HUES64 (cell line): ENCODE results near the gene C9orf50.

Experiments used
- H3K27ac ChIP-seq: 2 replicates; pipeline ENCODE4 v1.7.0; 2013; ENCODE audit warnings: low read depth, low read length, inconsistent platforms
- H3K27me3 ChIP-seq: 2 replicates; pipeline ENCODE4 v1.6.1; 2013; ENCODE audit warnings: mild to moderate bottlenecking, low read length; ENCODE audit not compliant: insufficient read depth
- H3K36me3 ChIP-seq: 2 replicates; pipeline ENCODE4 v1.6.1; 2013; ENCODE audit warnings: mild to moderate bottlenecking, low read length; ENCODE audit not compliant: insufficient read depth
- H3K4me1 ChIP-seq: 2 replicates; pipeline ENCODE4 v1.6.1; 2013; ENCODE audit warnings: mild to moderate bottlenecking, low read length, moderate library complexity; ENCODE audit not compliant: insufficient read depth
- H3K4me3 ChIP-seq: 2 replicates; pipeline ENCODE4 v1.5.1; 2013; ENCODE audit warnings: mild to moderate bottlenecking, low read length, moderate library complexity
- H3K9ac ChIP-seq: 2 replicates; pipeline ENCODE4 v1.6.1; 2013; ENCODE audit warnings: mild to moderate bottlenecking, low read depth, low read length
- H3K9me3 ChIP-seq: 2 replicates; pipeline ENCODE4 v1.6.1; 2013; ENCODE audit warnings: low read depth, low read length; ENCODE audit not compliant: insufficient read depth
- WGBS: fragments of 150-250, 120-280 bp; methylation state at CpG from one replicate; pipeline ENCODE4 v1.1.7; 2013; ENCODE audit warnings: missing lambda C conversion rate; 5-methylcytosine and 5-hydroxymethylcytosine counted together

The C9orf50 gene

GRCh38 chr9:129615407-129616285, 5.3 kb downstream of the C9orf50 start:
- H3K36me3 ChIP-seq = no peaks in the 10 kb centered on the region
- no peak overlapping the region for H3K27ac ChIP-seq
- no peak overlapping the region for H3K9ac ChIP-seq
- no peak overlapping the region for H3K4me3 ChIP-seq
- H3K4me1 ChIP-seq = no peaks in the 10 kb centered on the region; the same call in 1 of the 2 replicates
- 91% methylated on average over 31 of the region's 31 CpGs for WGBS
- peaks cover 19% of the 10 kb centered on the region for H3K27me3 ChIP-seq
- H3K9me3 ChIP-seq = no peaks in the 10 kb centered on the region

GRCh38 chr9:129614932-129615331, 6.0 kb downstream of the C9orf50 start:
- Histone ChIP-seq H3K4me3 (no peak overlapping the region), H3K4me1 (no peaks in the 10 kb centered on the region; the same call in 1 of the 2 replicates), H3K9ac (no peak overlapping the region), H3K27ac (no peak overlapping the region), H3K36me3 (no peaks in the 10 kb centered on the region), H3K9me3 (no peaks in the 10 kb centered on the region), H3K27me3 (peaks cover 12% of the 10 kb centered on the region)
- 93% methylated on average over 10 of the region's 10 CpGs for WGBS

- Histone ChIP-seq H3K27ac (no peak overlapping the region), H3K9me3 (no peaks in the 10 kb centered on the region), H3K4me1 (no peaks in the 10 kb centered on the region), H3K27me3 (no peaks in the 10 kb centered on the region; the same call in 1 of the 2 replicates), H3K4me3 (no peak overlapping the region), H3K36me3 (no peaks in the 10 kb centered on the region), H3K9ac (no peak overlapping the region)
- WGBS = 81% methylated on average over 19 of the region's 19 CpGs
These were observed 7.3 kb downstream of the C9orf50 start for GRCh38 chr9:129613520-129614175.

- Histone ChIP-seq H3K27ac (no peak overlapping the region), H3K4me3 (no peak overlapping the region), H3K9me3 (no peaks in the 10 kb centered on the region), H3K9ac (no peak overlapping the region), H3K27me3 (no peaks in the 10 kb centered on the region; the same call in 1 of the 2 replicates), H3K36me3 (no peaks in the 10 kb centered on the region), H3K4me1 (no peaks in the 10 kb centered on the region)
- WGBS = 87% methylated on average over 15 of the region's 15 CpGs
These were observed 7.9 kb downstream of the C9orf50 start for GRCh38 chr9:129612815-129613519.

- H3K27ac ChIP-seq = no peak overlapping the region
- H3K9ac ChIP-seq = no peak overlapping the region
- no peaks in the 10 kb centered on the region; the same call in 1 of the 2 replicates for H3K27me3 ChIP-seq
- H3K36me3 ChIP-seq = no peaks in the 10 kb centered on the region
- H3K4me3 ChIP-seq = no peak overlapping the region
- 84% methylated on average over 7 of the region's 7 CpGs for WGBS
- no peaks in the 10 kb centered on the region for H3K4me1 ChIP-seq
- no peaks in the 10 kb centered on the region for H3K9me3 ChIP-seq
These were observed 8.8 kb downstream of the C9orf50 start for GRCh38 chr9:129612123-129612522.

GRCh38 chr9:129611307-129611800, 9.5 kb downstream of the C9orf50 start:
- H3K4me1 ChIP-seq = no peaks in the 10 kb centered on the region
- H3K9ac ChIP-seq = no peak overlapping the region
- 39% methylated on average over 12 of the region's 12 CpGs for WGBS
- H3K4me3 ChIP-seq = peak overlapping the region; percentile 56
- no peaks in the 10 kb centered on the region; the same call in 1 of the 2 replicates for H3K27me3 ChIP-seq
- no peak overlapping the region for H3K27ac ChIP-seq
- H3K36me3 ChIP-seq = no peaks in the 10 kb centered on the region
- no peaks in the 10 kb centered on the region for H3K9me3 ChIP-seq

- WGBS = under 1% methylated on average over 66 of the region's 66 CpGs
- peak overlapping the region; percentile 56 for H3K27ac ChIP-seq
- no peaks in the 10 kb centered on the region for H3K9me3 ChIP-seq
- H3K4me3 ChIP-seq = peak overlapping the region; percentile 56
- no peaks in the 10 kb centered on the region for H3K36me3 ChIP-seq
- no peaks in the 10 kb centered on the region for H3K4me1 ChIP-seq
- peak overlapping the region; percentile 46 for H3K9ac ChIP-seq
- H3K27me3 ChIP-seq = no peaks in the 10 kb centered on the region; the same call in 1 of the 2 replicates
These were observed 10.2 kb downstream of the C9orf50 start for GRCh38 chr9:129610473-129611306.

- WGBS = under 1% methylated on average over 24 of the region's 24 CpGs
- Histone ChIP-seq H3K27ac (peak overlapping the region; percentile 56), H3K36me3 (no peaks in the 10 kb centered on the region), H3K27me3 (no peaks in the 10 kb centered on the region; the same call in 1 of the 2 replicates), H3K9me3 (no peaks in the 10 kb centered on the region), H3K9ac (peak overlapping the region; percentile 46), H3K4me3 (peak overlapping the region; percentile 56), H3K4me1 (no peaks in the 10 kb centered on the region)
These were observed 10.8 kb downstream of the C9orf50 start for GRCh38 chr9:129610213-129610472.

- Histone ChIP-seq H3K9ac (no peak overlapping the region), H3K4me3 (peak overlapping the region; percentile 21; the same call in 1 of the 2 replicates)
- 27% methylated on average over 22 of the region's 30 CpGs for WGBS
These were observed 11.3 kb downstream of the C9orf50 start for GRCh38 chr9:129609486-129610212.

More at GRCh38 chr9:129609486-129610212, 11.3 kb downstream of the C9orf50 start:
- Histone ChIP-seq H3K9me3 (no peaks in the 10 kb centered on the region), H3K4me1 (0 out of 2 replicates have a peak, but pooled peaks cover 2% of the 10 kb centered on the region), H3K27ac (no peak overlapping the region), H3K36me3 (no peaks in the 10 kb centered on the region), H3K27me3 (no peaks in the 10 kb centered on the region; the same call in 1 of the 2 replicates)
